Fibroblast of the aortic adventitia (primary cell): Measurements from ENCODE around the gene SERPINB12. TPM values are rescaled to one million over a fixed set of nuclear protein-coding genes. Genes with fewer than 3 reads are reported as not detected.

Experiments used
- DNase-seq: peaks from one replicate; pipeline ENCODE4 v3.0.0-alpha.2; 2010; ENCODE audit warnings: low read depth
- H3K4me3 ChIP-seq: 2 replicates; pipeline ENCODE4 v1.5.1; 2011; ENCODE audit warnings: low read depth, mild to moderate bottlenecking, control low read depth, low read length, moderate library complexity
- total RNA-seq: library from RNA; depleted of rRNA; stranded (reverse); fragments of >200 nt; gene quantifications from 2 replicates; pipeline ENCODE4 v1.2.3, GENCODE V29; 2012; ENCODE audit warnings: low replicate concordance
- TF ChIP-seq, protein P1 (sequence below): IDR thresholded peaks from 2 replicates; pipeline ENCODE4 v1.5.1; 2011; ENCODE audit warnings: mild to moderate bottlenecking, low read length, control low read depth, inconsistent platforms; ENCODE audit not compliant: insufficient read depth

Gene SERPINB12
- total RNA-seq, 1 donor: not detected

DNA sequence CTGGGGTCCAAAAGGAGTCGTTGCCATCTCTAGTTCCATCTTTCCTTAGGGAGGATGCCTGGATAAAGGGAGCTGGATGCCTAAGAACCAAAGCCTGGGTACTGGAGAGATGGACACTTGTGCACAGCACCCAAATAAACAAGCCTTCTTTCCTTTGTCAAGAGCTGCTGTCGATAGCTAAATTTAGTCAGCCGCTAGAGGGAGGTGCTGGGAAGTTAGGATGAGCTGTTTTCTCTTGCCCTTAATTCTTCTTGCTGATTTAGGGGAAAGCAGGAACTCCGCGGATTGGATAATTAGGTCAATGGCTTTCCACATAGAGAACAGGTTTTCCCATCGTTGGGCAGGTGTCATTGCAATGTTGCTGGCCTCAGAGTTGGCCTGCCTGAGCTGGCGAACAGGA lies 30.9 kb upstream of the SERPINB12 start:
- no peak overlapping the region for H3K4me3 ChIP-seq
- TF ChIP-seq, protein P1, sequence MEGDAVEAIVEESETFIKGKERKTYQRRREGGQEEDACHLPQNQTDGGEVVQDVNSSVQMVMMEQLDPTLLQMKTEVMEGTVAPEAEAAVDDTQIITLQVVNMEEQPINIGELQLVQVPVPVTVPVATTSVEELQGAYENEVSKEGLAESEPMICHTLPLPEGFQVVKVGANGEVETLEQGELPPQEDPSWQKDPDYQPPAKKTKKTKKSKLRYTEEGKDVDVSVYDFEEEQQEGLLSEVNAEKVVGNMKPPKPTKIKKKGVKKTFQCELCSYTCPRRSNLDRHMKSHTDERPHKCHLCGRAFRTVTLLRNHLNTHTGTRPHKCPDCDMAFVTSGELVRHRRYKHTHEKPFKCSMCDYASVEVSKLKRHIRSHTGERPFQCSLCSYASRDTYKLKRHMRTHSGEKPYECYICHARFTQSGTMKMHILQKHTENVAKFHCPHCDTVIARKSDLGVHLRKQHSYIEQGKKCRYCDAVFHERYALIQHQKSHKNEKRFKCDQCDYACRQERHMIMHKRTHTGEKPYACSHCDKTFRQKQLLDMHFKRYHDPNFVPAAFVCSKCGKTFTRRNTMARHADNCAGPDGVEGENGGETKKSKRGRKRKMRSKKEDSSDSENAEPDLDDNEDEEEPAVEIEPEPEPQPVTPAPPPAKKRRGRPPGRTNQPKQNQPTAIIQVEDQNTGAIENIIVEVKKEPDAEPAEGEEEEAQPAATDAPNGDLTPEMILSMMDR: peak; percentile 76
- DNase-seq: peak; percentile 55

DNA sequence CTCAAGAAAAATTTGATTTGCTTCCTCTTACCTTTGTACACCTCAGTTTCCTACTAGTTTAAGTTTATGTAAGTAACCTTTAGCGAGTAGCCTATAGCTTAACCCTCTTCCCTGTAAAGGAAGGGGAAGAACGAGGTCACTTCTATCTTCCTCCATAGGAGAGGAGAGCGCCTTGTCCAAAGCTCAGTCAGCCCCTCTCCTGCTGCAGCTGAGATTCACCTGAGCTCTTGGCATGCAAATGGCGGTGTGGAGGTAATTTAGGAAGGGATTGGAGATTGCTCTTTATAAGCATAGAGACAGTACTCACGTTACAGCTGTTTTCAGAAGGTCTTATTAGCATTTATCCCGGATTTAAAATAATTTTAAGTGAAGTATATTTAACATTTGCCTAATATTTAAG lies 27.8 kb upstream of the SERPINB12 start:
- no peak overlapping the region for H3K4me3 ChIP-seq
- TF ChIP-seq, protein P1: no peak
- no peak for DNase-seq

DNA sequence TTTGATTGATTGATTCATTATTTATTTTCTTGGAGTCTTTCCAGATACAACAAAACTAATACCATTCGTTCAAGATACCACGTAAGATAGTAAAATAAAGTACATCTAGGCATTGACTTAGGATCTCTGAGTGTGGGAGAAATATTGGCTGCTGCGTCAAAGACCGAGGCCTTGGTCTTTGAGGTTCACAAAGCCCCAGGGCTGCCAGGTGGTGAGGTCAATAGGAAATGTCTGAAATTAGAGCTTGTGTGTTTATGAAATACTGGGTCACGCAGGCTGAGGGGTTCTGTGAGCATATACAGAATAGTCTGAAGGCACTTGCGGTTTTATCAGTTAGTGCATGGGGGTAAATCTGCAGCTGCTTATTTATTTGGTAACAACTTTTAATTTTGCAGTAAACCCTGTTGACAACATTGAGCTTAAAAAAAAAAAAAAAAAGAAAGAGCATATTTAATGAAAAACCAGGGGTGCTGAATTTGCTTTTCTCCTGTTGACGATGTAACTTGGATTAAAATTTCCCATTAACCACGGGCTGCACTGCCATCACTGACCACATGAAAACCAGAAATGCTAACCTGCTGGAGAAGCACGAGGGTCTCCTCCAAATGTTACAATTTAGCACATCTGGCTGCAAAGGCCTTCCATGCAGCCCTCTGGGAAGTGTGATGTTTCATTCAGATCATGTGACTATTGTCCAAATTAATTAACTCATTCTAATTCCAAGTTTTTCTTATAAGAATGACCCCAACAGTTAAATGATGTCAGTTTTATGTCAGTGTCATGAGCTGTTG lies 27.1 kb upstream of the SERPINB12 start:
- DNase-seq: no peak
- TF ChIP-seq, protein P1: peak; percentile 36
- H3K4me3 ChIP-seq: no peak overlapping the region

DNA sequence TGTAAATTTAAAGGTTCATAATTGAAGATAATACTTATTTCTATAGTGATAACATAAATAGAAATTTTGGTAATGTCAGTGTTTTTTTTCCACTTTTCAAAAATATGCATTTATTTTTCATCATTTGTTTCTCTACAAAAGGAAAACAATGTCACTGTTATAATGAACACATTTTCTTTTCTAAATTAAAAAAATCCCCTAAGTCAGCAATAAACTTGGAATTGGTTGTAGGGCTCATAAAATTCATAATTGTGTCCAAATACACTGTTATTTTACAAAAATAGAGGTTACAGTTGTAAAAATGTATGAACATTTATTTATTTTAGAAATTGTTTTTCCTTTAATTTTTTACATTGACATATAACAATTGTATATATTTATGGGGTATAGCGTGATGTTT lies 26.4 kb upstream of the SERPINB12 start:
- TF ChIP-seq, protein P1: no peak
- DNase-seq: no peak
- H3K4me3 ChIP-seq: no peak overlapping the region

DNA sequence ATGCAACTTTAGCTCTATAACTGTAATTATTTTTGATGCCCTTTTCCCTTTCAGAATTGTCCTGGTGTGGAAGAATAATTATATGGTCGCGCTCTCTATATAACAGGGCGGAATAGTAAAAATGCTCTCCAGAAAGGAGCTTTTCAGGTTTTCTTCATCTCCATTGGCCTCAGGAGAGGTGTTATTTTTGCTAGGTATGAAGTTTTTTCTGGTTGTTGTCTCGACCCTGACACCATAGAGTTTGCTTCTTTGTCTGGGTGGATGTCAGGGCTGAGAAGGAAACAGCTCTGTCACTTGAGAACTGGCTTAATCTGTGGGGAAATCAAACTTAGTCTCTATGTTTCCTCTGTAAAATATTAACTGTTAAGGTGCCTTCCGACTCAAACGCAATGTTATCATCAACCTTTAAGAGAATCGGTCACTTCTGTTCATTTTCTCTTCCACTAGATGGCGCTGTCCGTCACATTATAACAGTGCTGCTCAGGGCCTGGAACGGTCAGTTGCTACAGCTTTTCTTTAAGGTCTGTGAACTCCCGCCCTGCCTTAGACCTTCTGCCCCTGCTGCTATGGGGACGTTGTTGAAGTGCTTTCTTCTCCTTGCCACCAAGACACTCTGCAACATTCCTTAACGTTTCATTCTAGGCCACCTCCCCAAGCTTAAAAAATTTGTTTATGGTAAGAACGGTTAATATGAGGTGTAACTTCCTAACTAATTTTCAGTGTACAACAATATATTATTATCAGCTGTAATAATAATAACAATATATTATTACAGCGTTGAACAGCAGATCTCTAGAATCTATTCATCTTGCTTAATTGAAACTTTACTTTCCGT lies 23.8 kb upstream of the SERPINB12 start:
- peak; percentile 82 for DNase-seq
- no peak overlapping the region for H3K4me3 ChIP-seq
- TF ChIP-seq, protein P1: peak; percentile 68

DNA sequence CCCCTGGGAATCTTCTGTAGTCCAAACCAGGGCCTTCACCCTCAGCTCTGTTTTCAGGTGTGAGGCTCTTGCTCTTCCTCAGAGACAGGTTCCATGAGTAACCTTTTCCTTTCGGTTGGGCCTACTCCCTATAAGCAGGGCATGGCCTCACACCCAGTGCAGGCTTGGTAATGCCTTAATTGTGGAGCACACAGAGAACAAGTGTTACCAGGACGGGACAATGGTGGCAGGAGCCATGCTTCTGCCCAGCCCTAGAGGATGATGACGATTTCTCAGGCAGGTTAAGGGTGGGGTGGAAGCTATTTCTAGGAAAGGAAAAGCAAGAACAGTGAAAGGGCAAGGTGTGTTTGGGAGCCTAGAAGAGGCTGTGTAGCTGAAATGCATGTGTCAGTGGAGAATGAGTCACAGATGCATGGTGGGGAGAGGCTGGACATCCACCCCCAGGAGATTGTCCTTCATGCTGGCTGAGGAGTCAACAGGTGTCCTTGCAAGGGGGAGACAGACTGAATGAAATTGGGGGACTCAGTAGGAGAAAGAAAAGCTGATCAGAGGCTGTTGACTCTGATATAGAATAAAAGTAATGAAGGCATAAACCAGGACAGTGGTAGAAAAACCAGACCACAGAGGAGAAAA lies 22.0 kb upstream of the SERPINB12 start:
- no peak for DNase-seq
- TF ChIP-seq, protein P1: no peak
- H3K4me3 ChIP-seq: no peak overlapping the region
